ENCODE results near the gene CREB3L4. TPM values are rescaled to one million over a fixed set of nuclear protein-coding genes. Genes with fewer than 3 reads are reported as not detected.
"Not testable (repeated sequence)": the region's sequence is repeated elsewhere in the genome, so short reads cannot be mapped to it uniquely, and the experiment has no call there.

Gene CREB3L4
- total RNA-seq, 1 donor from 2014 or later: 15.2 TPM

- TF ChIP-seq POLR2A (IDR thresholded peaks at IDR 0.05): no peak
- no peak for TF ChIP-seq POLR2AphosphoS5 (IDR thresholded peaks at IDR 0.05; ENCODE audit: insufficient read depth in 1 of 2, low read depth in 1 of 2)
- no peak for TF ChIP-seq CTCF (IDR thresholded peaks at IDR 0.05)
- intact Hi-C loops (cut with DNase I): no loop called here
- Histone ChIP-seq H3K27ac (peak overlapping the region; percentile 93), H3K4me3 (peak overlapping the region; percentile 92), H3K36me3 (peaks cover 0 to 34% of the 10 kb centered on the region in 2 donors), H3K4me1 (peaks cover 27% of the 10 kb centered on the region), H3K9me3 (no peaks in the 10 kb centered on the region), H3K27me3 (no peaks in the 10 kb centered on the region)
- no peak for DNase-seq (ENCODE audit: extremely low spot score in 2 of 2)
These were observed 24.1 kb downstream of the CREB3L4 start for GRCh38 chr1:153991806-153992205.

DNA sequence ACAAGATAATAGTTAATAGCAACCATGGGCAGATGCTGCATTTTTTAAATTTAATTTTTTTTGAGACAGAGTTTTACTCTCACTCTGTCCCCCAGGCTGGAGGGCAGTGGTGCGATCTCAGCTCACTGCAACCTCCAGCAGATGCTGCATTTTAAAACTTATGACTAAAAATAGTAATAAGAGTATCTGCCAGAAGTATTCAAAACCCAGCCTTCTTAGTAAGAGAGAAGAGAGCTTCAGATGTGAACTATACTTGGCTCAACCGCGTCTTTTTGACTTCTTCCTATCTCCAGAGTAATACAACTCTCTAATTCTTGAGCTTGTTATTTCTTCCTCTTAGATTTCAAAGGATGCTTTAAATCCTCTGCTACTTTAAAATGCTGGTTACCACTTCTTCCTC lies 27.5 kb downstream of the CREB3L4 start:
- no peaks in the 10 kb centered on the region for H3K27me3 ChIP-seq
- no peak for DNase-seq (ENCODE audit: extremely low spot score in 2 of 2)
- H3K27ac ChIP-seq: no peak overlapping the region
- H3K4me3 ChIP-seq: no peak overlapping the region
- TF ChIP-seq POLR2AphosphoS5 (IDR thresholded peaks at IDR 0.05; ENCODE audit: insufficient read depth in 1 of 2, low read depth in 1 of 2) (no peak), POLR2A (IDR thresholded peaks at IDR 0.05) (no peak)
- peaks cover 23% of the 10 kb centered on the region for H3K4me1 ChIP-seq
- H3K36me3 ChIP-seq: peaks cover 0 to 34% of the 10 kb centered on the region in 2 donors
- intact Hi-C loops (cut with DNase I): no loop called here
- H3K9me3 ChIP-seq: no peaks in the 10 kb centered on the region

DNA sequence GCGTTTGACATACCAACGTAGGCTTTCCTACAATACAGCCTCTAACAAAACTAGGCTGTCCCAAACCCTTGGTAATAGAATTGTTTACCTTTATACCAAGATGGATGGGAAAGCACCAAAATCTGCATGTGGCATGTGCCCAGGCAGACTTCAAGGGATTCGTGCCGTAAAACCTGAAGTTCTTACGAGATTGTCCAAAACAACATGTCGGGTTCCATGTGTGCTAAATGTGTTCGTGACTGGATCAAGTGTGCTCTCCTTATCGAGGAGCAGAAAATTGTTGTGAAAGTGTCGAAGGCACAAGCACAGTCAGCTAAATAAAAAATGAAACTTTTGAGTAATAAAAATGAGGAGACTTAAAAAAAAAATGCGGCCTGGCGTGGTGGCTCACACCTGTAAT lies 27.9 kb downstream of the CREB3L4 start:
- no peak overlapping the region for H3K27ac ChIP-seq
- no peaks in the 10 kb centered on the region for H3K27me3 ChIP-seq
- TF ChIP-seq CTCF (IDR thresholded peaks at IDR 0.05) (no peak), POLR2A (IDR thresholded peaks at IDR 0.05) (no peak), POLR2AphosphoS5 (IDR thresholded peaks at IDR 0.05; ENCODE audit: insufficient read depth in 1 of 2, low read depth in 1 of 2) (no peak)
- no peak overlapping the region for H3K4me3 ChIP-seq
- H3K36me3 ChIP-seq: peaks cover 0 to 34% of the 10 kb centered on the region in 2 donors
- intact Hi-C loops (cut with DNase I): no loop called here
- H3K9me3 ChIP-seq: no peaks in the 10 kb centered on the region
- no peak for DNase-seq (ENCODE audit: extremely low spot score in 2 of 2)
- H3K4me1 ChIP-seq: peaks cover 22% of the 10 kb centered on the region

GRCh38 chr1:153996882-153997281 lies 29.2 kb downstream of the CREB3L4 start:
- Histone ChIP-seq H3K4me1 (peaks cover 14% of the 10 kb centered on the region), H3K36me3 (peaks cover 0 to 33% of the 10 kb centered on the region in 2 donors)
- H3K27me3 ChIP-seq; intact Hi-C loops (cut with DNase I); H3K9me3 ChIP-seq; H3K4me3 ChIP-seq; H3K27ac ChIP-seq; DNase-seq (ENCODE audit: extremely low spot score in 2 of 2): not testable (repeated sequence)

- H3K27ac ChIP-seq: no peak overlapping the region
- H3K27me3 ChIP-seq: no peaks in the 10 kb centered on the region
- H3K4me1 ChIP-seq: no peaks in the 10 kb centered on the region
- no peaks in the 10 kb centered on the region for H3K9me3 ChIP-seq
- intact Hi-C loops (cut with DNase I): no loop called here
- H3K36me3 ChIP-seq: peaks cover 0 to 2% of the 10 kb centered on the region in 2 donors
- no peak overlapping the region for H3K4me3 ChIP-seq
- TF ChIP-seq POLR2AphosphoS5 (IDR thresholded peaks at IDR 0.05; ENCODE audit: insufficient read depth in 1 of 2, low read depth in 1 of 2): no peak
- TF ChIP-seq CTCF (IDR thresholded peaks at IDR 0.05): no peak
- no peak for TF ChIP-seq POLR2A (IDR thresholded peaks at IDR 0.05)
- no peak for DNase-seq (ENCODE audit: extremely low spot score in 2 of 2)
These were observed 32.7 kb downstream of the CREB3L4 start for GRCh38 chr1:154000420-154000819.

GRCh38 chr1:154006136-154006535 lies 38.4 kb downstream of the CREB3L4 start:
- intact Hi-C loops (cut with DNase I): no loop called here

More at GRCh38 chr1:154006136-154006535, 38.4 kb downstream of the CREB3L4 start:
- H3K36me3 ChIP-seq: no peaks in the 10 kb centered on the region
- H3K27me3 ChIP-seq: no peaks in the 10 kb centered on the region
- no peak overlapping the region for H3K27ac ChIP-seq
- no peak for DNase-seq (ENCODE audit: extremely low spot score in 2 of 2)
- H3K9me3 ChIP-seq: no peaks in the 10 kb centered on the region
- H3K4me1 ChIP-seq: no peaks in the 10 kb centered on the region
- H3K4me3 ChIP-seq: no peak overlapping the region
- TF ChIP-seq POLR2AphosphoS5 (IDR thresholded peaks at IDR 0.05; ENCODE audit: insufficient read depth in 1 of 2, low read depth in 1 of 2) (no peak), CTCF (IDR thresholded peaks at IDR 0.05) (no peak), POLR2A (IDR thresholded peaks at IDR 0.05) (no peak)
